HCT116 (cell line): Measurements from ENCODE around the gene CDK5R1. TPM values are rescaled to one million over a fixed set of nuclear protein-coding genes. Genes with fewer than 3 reads are reported as not detected.

Experiments
- ATAC-seq: fragments of 200-7000 bp; cut with Tn5 transposase; 2 replicates; pipeline ENCODE4 v1.9.1; 2020; ENCODE audit warnings: mild to moderate bottlenecking, moderate library complexity
- BruUV-seq: library from RNA; stranded (reverse); fragments of 400-500 nt; replicated peaks from 2 replicates; lab custom pipeline; 2021; lab: Mats Ljungman, UMichigan
- CTCF ChIA-PET: fragments of 300-600 bp; sonication (Branson Sonifier 250); formaldehyde crosslinking; loops from one replicate; lab custom pipeline; 2021; ENCODE audit warnings: antibody characterized with exemption; lab: Charles Lee
- POLR2A ChIA-PET: fragments of 300-600, 350-600 bp; sonication (Branson Sonifier 250); formaldehyde crosslinking; loops from one replicate; lab custom pipeline; 2021; ENCODE audit warnings: antibody characterized with exemption; lab: Charles Lee
- RAD21 ChIA-PET, 2 experiments: fragments of 300-600 bp; sonication (Branson Sonifier 250); formaldehyde crosslinking; loops; one replicate each; lab custom pipeline; 2023; ENCODE audit warnings: low total read pairs in 2 of 2; ENCODE audit not compliant: uncharacterized antibody in 2 of 2, unreplicated experiment in 2 of 2, low non-redundant PET in 1 of 2; lab: Charles Lee
- DNase-seq: peaks from one replicate; pipeline ENCODE4 v3.0.0-alpha.2; 2010; ENCODE audit warnings: low read depth, low spot score
- H2AFZ ChIP-seq: fragments of 200-600 bp; shearing (Covaris generic), sonication (generic); 2 replicates; pipeline ENCODE4 v1.6.1; 2017; ENCODE audit warnings: low read depth, mixed run types, mixed read lengths, antibody characterized with exemption, low read length; ENCODE audit not compliant: poor library complexity, severe bottlenecking
- H3K27ac ChIP-seq: 2 replicates; pipeline ENCODE4 v1.5.1; 2012; ENCODE audit warnings: low read depth, low read length
- H3K27me3 ChIP-seq: fragments of 200-600 bp; sonication (generic); 2 replicates; pipeline ENCODE4 v1.6.1; 2016; ENCODE audit warnings: mixed run types, low read length, mixed read lengths; ENCODE audit not compliant: insufficient read depth
- H3K36me3 ChIP-seq, 2 experiments: fragments of 200-500 bp in 1 of 2; fragments of 200-600 bp in 1 of 2; sonication (Bioruptor generic) in 1 of 2; sonication (generic) in 1 of 2; 2 replicates each; pipeline versions ENCODE4 v1.5.1 to v1.6.1; 2014 to 2016; ENCODE audit warnings: low read length in 2 of 2, inconsistent platforms in 1 of 2, mixed read lengths in 1 of 2, mixed run types in 1 of 2; ENCODE audit not compliant: insufficient read depth in 2 of 2, control insufficient read depth in 1 of 2
- H3K4me1 ChIP-seq, 2 experiments: fragments of 200-600 bp in 1 of 2; sonication (generic) in 1 of 2; 2 replicates each; pipeline versions ENCODE4 v1.5.1 to v1.6.1; 2012 to 2017; ENCODE audit warnings: low read length in 2 of 2, inconsistent platforms in 1 of 2, mild to moderate bottlenecking in 1 of 2, mixed read lengths in 1 of 2, mixed run types in 1 of 2, moderate library complexity in 1 of 2; ENCODE audit not compliant: insufficient read depth in 2 of 2, control insufficient read depth in 1 of 2
- H3K4me2 ChIP-seq: fragments of 200-600 bp; sonication (generic); 2 replicates; pipeline ENCODE4 v1.6.1; 2017; ENCODE audit warnings: mixed run types, low read length, mixed read lengths
- H3K4me3 ChIP-seq, 2 experiments: fragments of 200-600 bp in 1 of 2; sonication (generic) in 1 of 2; replicated peaks in 1 of 2; 2 replicates each; pipeline ENCODE4 v1.5.1; 2011 to 2016; ENCODE audit warnings: low read length in 2 of 2, control low read depth in 1 of 2, low read depth in 1 of 2, mild to moderate bottlenecking in 1 of 2, mixed read lengths in 1 of 2, mixed run types in 1 of 2
- H3K79me2 ChIP-seq: fragments of 200-600 bp; sonication (generic); 2 replicates; pipeline ENCODE4 v1.6.1; 2017; ENCODE audit warnings: mild to moderate bottlenecking, mixed run types, low read length, moderate library complexity, mixed read lengths; ENCODE audit not compliant: insufficient read depth
- H3K9ac ChIP-seq: fragments of 200-600 bp; sonication (generic); 2 replicates; pipeline ENCODE4 v1.6.1; 2016; ENCODE audit warnings: low read length, mixed read lengths
- H3K9me2 ChIP-seq: fragments of 200-600 bp; sonication (generic), shearing (Covaris generic); 2 replicates; pipeline ENCODE4 v1.6.1; 2017; ENCODE audit warnings: mixed run types, mild to moderate bottlenecking, moderate library complexity; ENCODE audit not compliant: insufficient read depth
- H3K9me3 ChIP-seq, 2 experiments: fragments of 200-500 bp in 1 of 2; fragments of 200-600 bp in 1 of 2; sonication (Bioruptor generic) in 1 of 2; sonication (generic) in 1 of 2; 2 replicates each; pipeline ENCODE4 v1.6.1; 2014 to 2017; ENCODE audit warnings: low read length in 2 of 2, mixed read lengths in 2 of 2, inconsistent platforms in 1 of 2, low read depth in 1 of 2, mild to moderate bottlenecking in 1 of 2, mixed run types in 1 of 2, moderate library complexity in 1 of 2; ENCODE audit not compliant: control insufficient read depth in 1 of 2, insufficient read depth in 1 of 2
- H4K20me1 ChIP-seq: fragments of 200-600 bp; sonication (generic), shearing (Covaris generic); 2 replicates; pipeline ENCODE4 v1.6.1; 2017; ENCODE audit warnings: mixed run types, mild to moderate bottlenecking, moderate library complexity; ENCODE audit not compliant: insufficient read depth
- EZH2 ChIP-seq: fragments of 200-600 bp; sonication (generic); IDR thresholded peaks from 2 replicates; pipeline ENCODE4 v1.6.1; 2017; ENCODE audit warnings: antibody characterized with exemption, mixed run types
- EZH2phosphoT487 ChIP-seq: fragments of 200-600 bp; IDR thresholded peaks from 2 replicates; pipeline ENCODE4 v1.6.1; 2018; ENCODE audit warnings: antibody characterized with exemption, borderline replicate concordance
- SP1 ChIP-seq: IDR thresholded peaks from 2 replicates; pipeline ENCODE4 v1.6.1; 2012; ENCODE audit warnings: low read depth
- intact Hi-C: fragments of 100-400 bp; cut with micrococcal nuclease; formaldehyde crosslinking; loops from 2 replicates; pipeline ENCODE4 v1.10.0; 2022
- total RNA-seq: library from RNA; stranded (reverse); gene quantifications from one replicate; pipeline ENCODE4 v1.2.1, GENCODE V29; 2021; ENCODE audit not compliant: unreplicated experiment
- TF ChIP-seq, protein P1 (sequence below): IDR thresholded peaks from 2 replicates; pipeline ENCODE4 v1.6.1; 2012; ENCODE audit warnings: low read depth

The CDK5R1 gene
- total RNA-seq, 1 experiment from 2014 or later, result 5.4 TPM

DNA sequence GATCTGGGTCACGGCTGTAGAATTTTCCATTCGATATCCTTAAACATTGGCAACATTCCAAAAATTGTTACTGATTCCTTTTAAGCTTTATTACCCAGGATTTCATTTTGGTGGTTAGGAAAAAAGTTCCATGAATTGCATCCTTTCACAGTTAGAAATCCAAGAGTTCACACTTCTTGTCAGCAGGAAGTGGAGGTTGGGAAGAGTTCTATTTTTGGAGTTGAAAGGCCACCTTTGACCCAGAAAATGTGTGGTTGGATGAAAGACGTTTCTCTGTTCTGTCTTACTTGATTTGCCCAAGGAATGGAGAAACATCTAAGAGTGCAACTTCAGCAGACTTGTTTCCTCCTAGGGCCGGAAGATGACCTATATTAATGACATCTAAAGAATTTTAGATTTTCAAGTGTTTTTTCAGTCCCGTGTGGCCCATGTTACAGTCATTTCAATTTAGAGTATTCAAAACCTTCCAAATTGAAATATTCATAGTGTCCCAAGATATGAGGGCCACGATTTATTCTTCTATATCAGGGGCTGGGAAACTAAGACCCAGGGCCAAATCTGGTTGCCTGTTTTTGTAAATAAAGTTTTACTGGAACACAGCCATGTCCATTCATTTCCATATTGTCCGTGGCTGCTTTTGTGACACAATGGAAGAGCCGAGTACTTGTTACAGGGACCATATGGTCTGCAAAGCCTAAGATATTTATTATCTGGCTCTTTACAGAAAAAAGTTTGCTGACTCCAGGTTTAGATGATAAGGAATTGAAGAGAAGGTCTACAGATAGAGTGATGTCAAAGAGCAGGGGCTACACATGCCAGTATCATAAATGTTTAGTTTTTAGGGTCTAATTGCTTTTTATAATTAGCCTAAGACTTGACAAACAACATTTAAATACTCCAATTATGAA lies 50.2 kb downstream of the CDK5R1 start:
- no peak overlapping the region; the same call in 1 of the 2 replicates for H3K4me2 ChIP-seq
- no peaks in the 10 kb centered on the region for H3K9me3 ChIP-seq
- TF ChIP-seq, protein P1, sequence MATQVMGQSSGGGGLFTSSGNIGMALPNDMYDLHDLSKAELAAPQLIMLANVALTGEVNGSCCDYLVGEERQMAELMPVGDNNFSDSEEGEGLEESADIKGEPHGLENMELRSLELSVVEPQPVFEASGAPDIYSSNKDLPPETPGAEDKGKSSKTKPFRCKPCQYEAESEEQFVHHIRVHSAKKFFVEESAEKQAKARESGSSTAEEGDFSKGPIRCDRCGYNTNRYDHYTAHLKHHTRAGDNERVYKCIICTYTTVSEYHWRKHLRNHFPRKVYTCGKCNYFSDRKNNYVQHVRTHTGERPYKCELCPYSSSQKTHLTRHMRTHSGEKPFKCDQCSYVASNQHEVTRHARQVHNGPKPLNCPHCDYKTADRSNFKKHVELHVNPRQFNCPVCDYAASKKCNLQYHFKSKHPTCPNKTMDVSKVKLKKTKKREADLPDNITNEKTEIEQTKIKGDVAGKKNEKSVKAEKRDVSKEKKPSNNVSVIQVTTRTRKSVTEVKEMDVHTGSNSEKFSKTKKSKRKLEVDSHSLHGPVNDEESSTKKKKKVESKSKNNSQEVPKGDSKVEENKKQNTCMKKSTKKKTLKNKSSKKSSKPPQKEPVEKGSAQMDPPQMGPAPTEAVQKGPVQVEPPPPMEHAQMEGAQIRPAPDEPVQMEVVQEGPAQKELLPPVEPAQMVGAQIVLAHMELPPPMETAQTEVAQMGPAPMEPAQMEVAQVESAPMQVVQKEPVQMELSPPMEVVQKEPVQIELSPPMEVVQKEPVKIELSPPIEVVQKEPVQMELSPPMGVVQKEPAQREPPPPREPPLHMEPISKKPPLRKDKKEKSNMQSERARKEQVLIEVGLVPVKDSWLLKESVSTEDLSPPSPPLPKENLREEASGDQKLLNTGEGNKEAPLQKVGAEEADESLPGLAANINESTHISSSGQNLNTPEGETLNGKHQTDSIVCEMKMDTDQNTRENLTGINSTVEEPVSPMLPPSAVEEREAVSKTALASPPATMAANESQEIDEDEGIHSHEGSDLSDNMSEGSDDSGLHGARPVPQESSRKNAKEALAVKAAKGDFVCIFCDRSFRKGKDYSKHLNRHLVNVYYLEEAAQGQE, result no peak
- TF ChIP-seq SP1 (no peak), EZH2 (no peak), EZH2phosphoT487 (no peak)
- TF ChIP-seq, all 23 proteins: peak for 0
- Histone ChIP-seq H3K79me2 (no peaks in the 10 kb centered on the region), H3K4me3 (no peak overlapping the region), H3K27ac (no peak overlapping the region), H3K36me3 (no peaks in the 10 kb centered on the region), H4K20me1 (no peaks in the 10 kb centered on the region), H3K4me1 (0 out of 4 replicates have a peak, but pooled peaks cover 0 to 3% of the 10 kb centered on the region in 2 experiments), H3K9ac (no peak overlapping the region), H3K27me3 (no peaks in the 10 kb centered on the region), H2AFZ (no peak overlapping the region), H3K9me2 (no peaks in the 10 kb centered on the region)
- POLR2A ChIA-PET, result no interaction called here
- CTCF ChIA-PET, result no interaction called here
- no peak for ATAC-seq
- intact Hi-C loops, result no loop called here
- no peak for DNase-seq
- no TSS peak for BruUV-seq
- RAD21 ChIA-PET, result no interaction called here

Other genes with a start within 250 kb of the CDK5R1 start
- 4.0 TPM for gene RHBDL3, start 221.2 kb upstream of the CDK5R1 start, total RNA-seq
- 22.5 TPM for gene C17orf75, start 144.8 kb upstream of the CDK5R1 start, total RNA-seq
- gene ZNF207, start 136.8 kb upstream of the CDK5R1 start, total RNA-seq, result 181 TPM
- gene PSMD11, start 42.5 kb upstream of the CDK5R1 start, total RNA-seq, result 143 TPM